IMR-90 (cell line): ENCODE measurements around the gene ZKSCAN5. TPM values are rescaled to one million over a fixed set of nuclear protein-coding genes. Genes with fewer than 3 reads are reported as not detected.

Experiments
- ATAC-seq: fragments of 200-7000 bp; cut with Tn5 transposase; 2 replicates; pipeline ENCODE4 v1.9.1; 2020; ENCODE audit warnings: low read depth, mild to moderate bottlenecking, moderate library complexity
- BruUV-seq: library from RNA; stranded (reverse); fragments of 400-500 nt; replicated peaks from 2 replicates; lab custom pipeline; 2021; lab: Mats Ljungman, UMichigan
- CTCF ChIA-PET: fragments of 300-600 bp; formaldehyde crosslinking; extraction: SDS; loops from one replicate; lab custom pipeline; 2021; ENCODE audit warnings: antibody characterized with exemption; lab: Yijun Ruan, JAX
- POLR2A ChIA-PET: fragments of 300-600 bp; sonication (Branson Sonifier 250); formaldehyde crosslinking; loops from one replicate; lab custom pipeline; 2022; ENCODE audit warnings: antibody characterized with exemption; ENCODE audit not compliant: unreplicated experiment; lab: Charles Lee
- DNase-seq: peaks from one replicate; pipeline ENCODE4 v3.0.0; 2013
- H2AFZ ChIP-seq: replicated peaks from 2 replicates; pipeline ENCODE3; 2013; ENCODE audit warnings: low read length, mild to moderate bottlenecking; ENCODE audit not compliant: poor library complexity
- H2AK5ac ChIP-seq: 2 replicates; pipeline ENCODE4 v1.6.1; 2013; ENCODE audit warnings: low read depth, low read length, inconsistent platforms
- H2AK9ac ChIP-seq: replicated peaks from 2 replicates; pipeline ENCODE3; 2013; ENCODE audit warnings: mild to moderate bottlenecking, low read depth, low read length, moderate library complexity; ENCODE audit not compliant: poor library complexity
- H2BK120ac ChIP-seq: 2 replicates; pipeline ENCODE4 v1.6.1; 2013; ENCODE audit warnings: low read depth, low read length, inconsistent platforms
- H2BK15ac ChIP-seq: 3 replicates; pipeline ENCODE4 v1.6.1; 2013; ENCODE audit warnings: low read depth, low read length, inconsistent platforms
- H2BK20ac ChIP-seq: 2 replicates; pipeline ENCODE4 v1.6.1; 2013; ENCODE audit warnings: low read depth, mild to moderate bottlenecking, inconsistent platforms, low read length, moderate library complexity
- H2BK5ac ChIP-seq: 2 replicates; pipeline ENCODE4 v1.6.1; 2013; ENCODE audit warnings: mild to moderate bottlenecking, low read depth, low read length, inconsistent platforms; ENCODE audit not compliant: poor library complexity, severe bottlenecking
- H3K14ac ChIP-seq: replicated peaks from 2 replicates; pipeline ENCODE4 v1.6.1; 2013; ENCODE audit warnings: low read depth, low read length, inconsistent platforms
- H3K18ac ChIP-seq: 2 replicates; pipeline ENCODE4 v1.6.1; 2013; ENCODE audit warnings: low read depth, low read length, control low read depth
- H3K23ac ChIP-seq: 2 replicates; pipeline ENCODE4 v1.6.1; 2013; ENCODE audit warnings: low read depth, low read length, inconsistent platforms
- H3K27ac ChIP-seq: 2 replicates; pipeline ENCODE4 v1.5.1; 2013; ENCODE audit warnings: mild to moderate bottlenecking, control low read depth, low read length; ENCODE audit not compliant: insufficient read depth
- H3K27me3 ChIP-seq: 2 replicates; pipeline ENCODE4 v1.6.1; 2013; ENCODE audit warnings: low read length; ENCODE audit not compliant: control insufficient read depth, insufficient read depth
- H3K36me3 ChIP-seq: 2 replicates; pipeline ENCODE4 v1.6.1; 2013; ENCODE audit warnings: low read length, mixed read lengths; ENCODE audit not compliant: control insufficient read depth, insufficient read depth
- H3K4ac ChIP-seq: 2 replicates; pipeline ENCODE4 v1.6.1; 2013; ENCODE audit warnings: low read depth, low read length, inconsistent platforms
- H3K4me1 ChIP-seq: 2 replicates; pipeline ENCODE4 v1.6.1; 2013; ENCODE audit warnings: low read length, mixed read lengths; ENCODE audit not compliant: control insufficient read depth, insufficient read depth
- H3K4me2 ChIP-seq: 2 replicates; pipeline ENCODE4 v1.6.1; 2013; ENCODE audit warnings: low read depth, mild to moderate bottlenecking, control low read depth, low read length, moderate library complexity
- H3K4me3 ChIP-seq: 2 replicates; pipeline ENCODE4 v1.5.1; 2013; ENCODE audit warnings: low read depth, mild to moderate bottlenecking, control low read depth, low read length, moderate library complexity; ENCODE audit not compliant: insufficient read depth
- H3K56ac ChIP-seq: 2 replicates; pipeline ENCODE4 v1.6.1; 2013; ENCODE audit warnings: low read length, inconsistent platforms; ENCODE audit not compliant: insufficient read depth; ENCODE audit errors: extremely low read depth
- H3K79me1 ChIP-seq, 2 experiments: 2 replicates each; pipeline ENCODE4 v1.6.1; 2013; ENCODE audit warnings: low read length in 2 of 2, inconsistent platforms in 1 of 2, low read depth in 1 of 2
- H3K9ac ChIP-seq: 2 replicates; pipeline ENCODE4 v1.6.1; 2013; ENCODE audit warnings: low read depth, low read length, control low read depth
- H3K9me1 ChIP-seq: 2 replicates; pipeline ENCODE4 v1.6.1; 2013; ENCODE audit warnings: low read length, inconsistent platforms; ENCODE audit not compliant: insufficient read depth
- H3K9me3 ChIP-seq: 2 replicates; pipeline ENCODE4 v1.6.1; 2013; ENCODE audit warnings: low read length; ENCODE audit not compliant: control insufficient read depth, insufficient read depth
- H4K20me1 ChIP-seq: 2 replicates; pipeline ENCODE4 v1.6.1; 2013; ENCODE audit warnings: low read length, inconsistent platforms; ENCODE audit not compliant: insufficient read depth
- H4K5ac ChIP-seq: 2 replicates; pipeline ENCODE4 v1.6.1; 2013; ENCODE audit warnings: mild to moderate bottlenecking, low read depth, low read length, control low read depth
- H4K8ac ChIP-seq, 2 experiments: 2 replicates each; pipeline ENCODE4 v1.6.1; 2013; ENCODE audit warnings: low read depth in 2 of 2, low read length in 2 of 2, control low read depth in 1 of 2, inconsistent platforms in 1 of 2
- H4K91ac ChIP-seq: 2 replicates; pipeline ENCODE4 v1.6.1; 2013; ENCODE audit warnings: low read depth, low read length, inconsistent platforms; ENCODE audit not compliant: insufficient read depth
- CEBPB ChIP-seq: IDR thresholded peaks from 2 replicates; pipeline ENCODE4 v1.6.1; 2012; ENCODE audit warnings: low read depth, low read length, improper control_type of control experiment
- CHD1 ChIP-seq: IDR thresholded peaks from 2 replicates; pipeline ENCODE4 v1.6.1; 2012; ENCODE audit warnings: low read depth, low read length, improper control_type of control experiment
- RAD21 ChIP-seq: IDR thresholded peaks from 2 replicates; pipeline ENCODE4 v1.6.1; 2012; ENCODE audit warnings: low read length, improper control_type of control experiment
- WGBS, 2 experiments: methylation state at CpG; one replicate each; pipeline versions ENCODE4 v1.1.5 to v1.1.7; 2013; ENCODE audit warnings: missing lambda C conversion rate in 2 of 2; ENCODE audit not compliant: insufficient read length in 1 of 2; ENCODE audit errors: extremely low coverage in 2 of 2; 5-methylcytosine and 5-hydroxymethylcytosine counted together
- dilution Hi-C: fragments of 300-500 bp; cut with HindIII; formaldehyde crosslinking; loops from one replicate; pipeline ENCODE4 v1.14.3; 2018; ENCODE audit warnings: low sequenced_read_pairs; ENCODE audit not compliant: unreplicated experiment
- in situ Hi-C: fragments of 300-500 bp; cut with MboI; formaldehyde crosslinking; loops from 3 replicates; pipeline ENCODE4 v1.14.3; 2019; ENCODE audit warnings: low sequenced_read_pairs, inconsistent platforms, mixed read lengths
- intact Hi-C: fragments of 100-400 bp; cut with micrococcal nuclease; formaldehyde crosslinking; loops from 2 replicates; pipeline ENCODE4 v1.10.0; 2022
- polyA plus RNA-seq, 3 experiments: library from polyadenylated mRNA; depleted of rRNA; stranded (reverse); fragments of >200 nt; gene quantifications; 2 replicates each; pipeline ENCODE4 v1.2.3, GENCODE V29; 2012; ENCODE audit warnings: low replicate concordance in 1 of 3
- total RNA-seq: library from RNA; depleted of rRNA; stranded (reverse); fragments of >200 nt; gene quantifications from 2 replicates; pipeline ENCODE4 v1.2.3, GENCODE V29; 2012

ZKSCAN5 gene
- total and polyA plus RNA-seq, 2 of the 4 experiments (the other 2 are of a cell fraction) = 5.5 to 16.3 TPM

- peak; percentile 46 for ATAC-seq
- DNase-seq = no peak
- intact Hi-C loops (loop anchor here (5.0 kb wide), 1 partner anchor 359 kb away; the partner anchor contains the start of gene TRIM4), dilution Hi-C loops (no loop called here), in situ Hi-C loops (no loop called here)
- Histone ChIP-seq H4K8ac (peak overlapping the region; percentile 98 to 99), H3K79me1 (peaks cover 37 to 72% of the 10 kb centered on the region in 2 experiments), H4K91ac (peak overlapping the region; percentile 97), H2BK120ac (peak overlapping the region; percentile 96), H4K20me1 (no peaks in the 10 kb centered on the region; the same call in 1 of the 2 replicates), H3K27ac (peak overlapping the region; percentile 97), H3K23ac (peak overlapping the region; percentile 99), H3K4ac (peak overlapping the region; percentile 99), H2BK15ac (peak overlapping the region; percentile 53; the same call in 1 of the 3 replicates), H3K14ac (peak overlapping the region; percentile 100), H2BK20ac (no peak overlapping the region), H2AK5ac (peak overlapping the region; percentile 98), H4K5ac (peak overlapping the region; percentile 95), H3K9ac (peak overlapping the region; percentile 97), H3K4me3 (peak overlapping the region; percentile 83), H3K56ac (peak overlapping the region; percentile 98), H3K4me1 (peaks cover 12% of the 10 kb centered on the region), H3K36me3 (peaks cover 25% of the 10 kb centered on the region), H3K18ac (peak overlapping the region; percentile 93; the same call in 1 of the 2 replicates), H2AK9ac (peak overlapping the region; percentile 95), H2AFZ (peak overlapping the region; percentile 98), H3K9me1 (peaks cover 29% of the 10 kb centered on the region), H3K27me3 (no peaks in the 10 kb centered on the region), H3K4me2 (peak overlapping the region; percentile 85), H3K9me3 (no peaks in the 10 kb centered on the region), H2BK5ac (peak overlapping the region; percentile 94)
- WGBS, 2 experiments = 3% methylated on average over 8 of the region's 17 CpGs; no CpG with 5 or more reads in 1 of the 2 experiments
- CTCF ChIA-PET = no interaction called here
- TSS peak; percentile 75 for BruUV-seq
- TF ChIP-seq CHD1 = no peak
- no peak for TF ChIP-seq CEBPB
- TF ChIP-seq RAD21 = 0 out of 2 replicates have a peak, but pooled peaks have one; percentile 3
- POLR2A ChIA-PET = no interaction called here
Observed at GRCh38 chr7:99557940-99558305, 53.5 kb downstream of the ZKSCAN5 start.
